H9 (cell line): ENCODE results near the gene SGCD. TPM values are rescaled to one million over a fixed set of nuclear protein-coding genes. Genes with fewer than 3 reads are reported as not detected.

Experiments used
- DNase-seq: peaks from one replicate; pipeline ENCODE4 v3.0.0-alpha.2; 2017
- H2AFZ ChIP-seq: one replicate; pipeline ENCODE4 v1.6.1; 2013; ENCODE audit warnings: mild to moderate bottlenecking, low read length, control low read depth, moderate library complexity
- H2AK5ac ChIP-seq: 2 replicates; pipeline ENCODE4 v1.6.1; 2013; ENCODE audit warnings: low read length, control low read depth, mixed read lengths; ENCODE audit not compliant: insufficient read length
- H2BK120ac ChIP-seq: one replicate; pipeline ENCODE4 v1.6.1; 2013; ENCODE audit warnings: low read depth, mild to moderate bottlenecking, low read length, control low read depth, inconsistent platforms; ENCODE audit not compliant: poor library complexity, severe bottlenecking
- H2BK12ac ChIP-seq: 2 replicates; pipeline ENCODE4 v1.6.1; 2013; ENCODE audit warnings: low read length, control low read depth, mixed read lengths, low read depth; ENCODE audit not compliant: insufficient read length
- H2BK15ac ChIP-seq: 2 replicates; pipeline ENCODE4 v1.6.1; 2013; ENCODE audit warnings: low read depth, low read length, control low read depth
- H2BK20ac ChIP-seq: one replicate; pipeline ENCODE4 v1.6.1; 2013; ENCODE audit warnings: low read depth, mild to moderate bottlenecking, low read length, control low read depth, inconsistent platforms; ENCODE audit not compliant: poor library complexity, severe bottlenecking
- H2BK5ac ChIP-seq: 2 replicates; pipeline ENCODE4 v1.6.1; 2013; ENCODE audit warnings: low read length, control low read depth, mixed read lengths; ENCODE audit not compliant: insufficient read length
- H3K14ac ChIP-seq: 2 replicates; pipeline ENCODE4 v1.6.1; 2013; ENCODE audit warnings: low read length, control low read depth; ENCODE audit not compliant: insufficient read depth
- H3K18ac ChIP-seq: 2 replicates; pipeline ENCODE4 v1.6.1; 2013; ENCODE audit warnings: low read depth, mild to moderate bottlenecking, mixed read lengths, low read length, control low read depth; ENCODE audit not compliant: insufficient read length
- H3K23ac ChIP-seq: 2 replicates; pipeline ENCODE4 v1.6.1; 2013; ENCODE audit warnings: low read length, control low read depth, mixed read lengths, low read depth; ENCODE audit not compliant: insufficient read length
- H3K23me2 ChIP-seq: 2 replicates; pipeline ENCODE4 v1.6.1; 2013; ENCODE audit warnings: low read depth, mild to moderate bottlenecking, mixed read lengths, low read length, control low read depth; ENCODE audit not compliant: insufficient read length, poor library complexity, severe bottlenecking
- H3K27ac ChIP-seq: 2 replicates; pipeline ENCODE4 v1.5.1; 2013; ENCODE audit warnings: low read length, control low read depth, mixed read lengths, low read depth; ENCODE audit not compliant: insufficient read length
- H3K27me3 ChIP-seq: 2 replicates; pipeline ENCODE4 v1.6.1; 2013; ENCODE audit warnings: low read length, control low read depth, inconsistent platforms; ENCODE audit not compliant: insufficient read depth
- H3K4ac ChIP-seq: 2 replicates; pipeline ENCODE4 v1.6.1; 2013; ENCODE audit warnings: low read depth, mild to moderate bottlenecking, control low read depth, inconsistent platforms, low read length, moderate library complexity
- H3K4me1 ChIP-seq: 2 replicates; pipeline ENCODE4 v1.6.1; 2013; ENCODE audit warnings: low read length, control low read depth, inconsistent platforms; ENCODE audit not compliant: insufficient read depth
- H3K4me2 ChIP-seq: 2 replicates; pipeline ENCODE4 v1.6.1; 2013; ENCODE audit warnings: low read length, control low read depth, mixed read lengths; ENCODE audit not compliant: insufficient read length, insufficient read depth
- H3K56ac ChIP-seq: 2 replicates; pipeline ENCODE4 v1.6.1; 2013; ENCODE audit warnings: low read depth, mild to moderate bottlenecking, mixed read lengths, low read length, control low read depth; ENCODE audit not compliant: insufficient read length
- H3K79me1 ChIP-seq: 2 replicates; pipeline ENCODE4 v1.6.1; 2013; ENCODE audit warnings: low read depth, mild to moderate bottlenecking, moderate library complexity, low read length, control low read depth, inconsistent platforms; ENCODE audit not compliant: insufficient read depth, poor library complexity, severe bottlenecking
- H3K79me2 ChIP-seq: 2 replicates; pipeline ENCODE4 v1.6.1; 2013; ENCODE audit warnings: low read length, control low read depth, inconsistent platforms; ENCODE audit not compliant: insufficient read depth
- H3K9ac ChIP-seq: 2 replicates; pipeline ENCODE4 v1.6.1; 2013; ENCODE audit warnings: low read length, control low read depth, mixed read lengths; ENCODE audit not compliant: insufficient read length; ENCODE audit errors: extremely low read depth
- H3K9me3 ChIP-seq: one replicate; pipeline ENCODE4 v1.6.1; 2013; ENCODE audit warnings: low read depth, low read length, inconsistent platforms; ENCODE audit not compliant: control insufficient read depth
- H3T11ph ChIP-seq: one replicate; pipeline ENCODE4 v1.6.1; 2013; ENCODE audit warnings: mild to moderate bottlenecking, low read length, control low read depth, inconsistent platforms
- H4K20me1 ChIP-seq: one replicate; pipeline ENCODE4 v1.6.1; 2013; ENCODE audit not compliant: control insufficient read depth, insufficient read length, insufficient read depth
- H4K5ac ChIP-seq: 2 replicates; pipeline ENCODE4 v1.6.1; 2013; ENCODE audit warnings: low read depth, mild to moderate bottlenecking, mixed read lengths, low read length, control low read depth; ENCODE audit not compliant: insufficient read length
- H4K8ac ChIP-seq: replicated peaks from 2 replicates; pipeline ENCODE4 v1.6.1; 2013; ENCODE audit warnings: low read length, control low read depth, mixed read lengths, low read depth; ENCODE audit not compliant: insufficient read length
- H4K91ac ChIP-seq: 2 replicates; pipeline ENCODE4 v1.6.1; 2013; ENCODE audit warnings: low read depth, mild to moderate bottlenecking, moderate library complexity, mixed read lengths, low read length, control low read depth; ENCODE audit not compliant: insufficient read length
- H3K27ac Mint-ChIP-seq, 3 experiments: 2 replicates in 2 of 3; 3 replicates in 1 of 3; pipeline ENCODE4 v1.8.0; 2020 to 2021; ENCODE audit warnings: mixed read lengths in 3 of 3, mild to moderate bottlenecking in 1 of 3, moderate library complexity in 1 of 3
- H3K27me3 Mint-ChIP-seq: 2 replicates; pipeline ENCODE4 v1.8.0; 2021; ENCODE audit warnings: low read depth, mild to moderate bottlenecking, moderate library complexity, mixed read lengths
- H3K36me3 Mint-ChIP-seq, 3 experiments: 2 replicates in 2 of 3; 3 replicates in 1 of 3; pipeline ENCODE4 v1.8.0; 2020 to 2021; ENCODE audit warnings: low read depth in 3 of 3, mixed read lengths in 3 of 3; ENCODE audit not compliant: insufficient read depth in 1 of 3
- H3K4me1 Mint-ChIP-seq, 2 experiments: 2 replicates each; pipeline ENCODE4 v1.8.0; 2020; ENCODE audit warnings: mixed read lengths in 2 of 2
- H3K4me3 Mint-ChIP-seq, 2 experiments: 2 replicates in 1 of 2; 3 replicates in 1 of 2; pipeline ENCODE4 v1.8.0; 2020 to 2021; ENCODE audit warnings: mild to moderate bottlenecking in 2 of 2, mixed read lengths in 2 of 2, moderate library complexity in 1 of 2
- H3K9me3 Mint-ChIP-seq, 2 experiments: 2 replicates in 1 of 2; 3 replicates in 1 of 2; pipeline ENCODE4 v1.8.0; 2020; ENCODE audit warnings: mild to moderate bottlenecking in 2 of 2, mixed read lengths in 2 of 2, moderate library complexity in 1 of 2
- WGBS: extraction: QIAGEN DNeasy Blood & Tissue Kit; methylation state at CpG from one replicate; pipeline ENCODE4 v1.1.7; 2013; ENCODE audit warnings: missing lambda C conversion rate, low lambda C conversion rate, mixed read lengths; ENCODE audit not compliant: insufficient read length; ENCODE audit errors: extremely low coverage; 5-methylcytosine and 5-hydroxymethylcytosine counted together
- total RNA-seq: library from RNA; stranded (reverse); gene quantifications from 2 replicates; pipeline ENCODE4 v1.2.1, GENCODE V29; 2021
- TF ChIP-seq, protein P1 (sequence below): fragments of 200-600 bp; sonication (generic); conservative IDR thresholded peaks from 3 replicates; pipeline ENCODE4 v1.8.0; 2021; ENCODE audit warnings: antibody characterized with exemption, mild to moderate bottlenecking

Gene SGCD
- total RNA-seq, 1 experiment from 2014 or later = 0.11 TPM

DNA sequence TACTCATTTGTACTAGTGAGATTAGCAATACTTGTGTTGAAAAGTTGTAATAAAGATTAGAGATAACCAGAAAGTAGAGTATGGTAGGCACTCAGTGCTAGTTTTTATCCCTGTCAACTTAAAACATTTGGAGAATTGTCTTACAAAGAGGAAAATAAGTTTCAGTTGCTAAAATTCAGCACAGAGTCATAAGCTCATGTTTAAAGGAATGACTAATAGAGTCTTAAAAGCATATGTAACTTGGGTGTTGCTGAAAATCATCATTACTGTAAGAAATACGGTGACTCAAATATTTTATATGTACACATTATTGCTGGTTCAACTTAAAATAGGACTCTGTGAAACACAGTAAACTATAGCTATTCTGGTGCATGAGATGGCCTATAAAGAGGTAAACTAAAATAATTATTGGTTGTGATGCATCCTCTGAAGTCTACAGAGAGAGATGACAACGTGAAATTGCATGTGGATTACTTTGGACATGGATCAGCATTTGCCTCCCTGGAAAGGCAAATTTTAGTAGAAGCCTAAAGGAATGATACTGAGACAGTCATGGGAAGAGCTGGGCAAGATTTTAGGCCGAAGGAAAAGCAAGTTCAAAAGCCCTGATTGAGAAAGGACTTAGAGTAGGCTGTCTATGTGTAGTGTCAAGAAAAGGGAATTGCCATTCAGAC, 34.6 kb downstream of the SGCD start:
- no peak overlapping the region for H3K4ac ChIP-seq
- H2BK120ac ChIP-seq = no peak overlapping the region
- Mint-ChIP-seq H3K27ac (no peak overlapping the region), H3K36me3 (no peaks in the 10 kb centered on the region; a peak in 1 of 7 replicates), H3K27me3 (no peaks in the 10 kb centered on the region), H3K4me3 (no peak overlapping the region), H3K9me3 (peaks cover 0 to 4% of the 10 kb centered on the region in 2 experiments; a peak in 2 of 5 replicates), H3K4me1 (no peaks in the 10 kb centered on the region)
- no peaks in the 10 kb centered on the region for H3K79me2 ChIP-seq
- no peak overlapping the region for H3K9ac ChIP-seq
- DNase-seq = no peak
- no peak overlapping the region for H2BK12ac ChIP-seq
- H3K23me2 ChIP-seq = no peaks in the 10 kb centered on the region
- no peak overlapping the region for H3K14ac ChIP-seq
- no peak overlapping the region for H3K23ac ChIP-seq
- no peak overlapping the region for H4K8ac ChIP-seq
- no peak overlapping the region for H2BK5ac ChIP-seq
- H3K4me2 ChIP-seq = no peak overlapping the region
- no peak overlapping the region for H3K56ac ChIP-seq
- H4K20me1 ChIP-seq = no peaks in the 10 kb centered on the region
- H3K79me1 ChIP-seq = no peaks in the 10 kb centered on the region
- H3K4me1 ChIP-seq = no peaks in the 10 kb centered on the region
- no peaks in the 10 kb centered on the region for H3K27me3 ChIP-seq
- no peak overlapping the region for H3K18ac ChIP-seq
- H2AK5ac ChIP-seq = no peak overlapping the region
- no peak overlapping the region for H3T11ph ChIP-seq
- H3K9me3 ChIP-seq = no peaks in the 10 kb centered on the region
- no peak overlapping the region for H2BK15ac ChIP-seq
- no peak overlapping the region for H2BK20ac ChIP-seq
- no CpG with 5 or more reads among the region's 3 CpGs for WGBS
- H4K5ac ChIP-seq = no peak overlapping the region
- no peak overlapping the region for H3K27ac ChIP-seq
- H4K91ac ChIP-seq = no peak overlapping the region
- no peak overlapping the region for H2AFZ ChIP-seq
- TF ChIP-seq, protein P1, sequence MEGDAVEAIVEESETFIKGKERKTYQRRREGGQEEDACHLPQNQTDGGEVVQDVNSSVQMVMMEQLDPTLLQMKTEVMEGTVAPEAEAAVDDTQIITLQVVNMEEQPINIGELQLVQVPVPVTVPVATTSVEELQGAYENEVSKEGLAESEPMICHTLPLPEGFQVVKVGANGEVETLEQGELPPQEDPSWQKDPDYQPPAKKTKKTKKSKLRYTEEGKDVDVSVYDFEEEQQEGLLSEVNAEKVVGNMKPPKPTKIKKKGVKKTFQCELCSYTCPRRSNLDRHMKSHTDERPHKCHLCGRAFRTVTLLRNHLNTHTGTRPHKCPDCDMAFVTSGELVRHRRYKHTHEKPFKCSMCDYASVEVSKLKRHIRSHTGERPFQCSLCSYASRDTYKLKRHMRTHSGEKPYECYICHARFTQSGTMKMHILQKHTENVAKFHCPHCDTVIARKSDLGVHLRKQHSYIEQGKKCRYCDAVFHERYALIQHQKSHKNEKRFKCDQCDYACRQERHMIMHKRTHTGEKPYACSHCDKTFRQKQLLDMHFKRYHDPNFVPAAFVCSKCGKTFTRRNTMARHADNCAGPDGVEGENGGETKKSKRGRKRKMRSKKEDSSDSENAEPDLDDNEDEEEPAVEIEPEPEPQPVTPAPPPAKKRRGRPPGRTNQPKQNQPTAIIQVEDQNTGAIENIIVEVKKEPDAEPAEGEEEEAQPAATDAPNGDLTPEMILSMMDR = no peak
